ENCODE results near the gene MRPL53. TPM values are rescaled to one million over a fixed set of nuclear protein-coding genes. Genes with fewer than 3 reads are reported as not detected.

MRPL53 gene
- total and polyA plus RNA-seq, 9 of the 15 experiments (the other 6 are each of a cell fraction or from before 2014, with no cell fraction given) = 11.5 to 87.9 (median 41.1) TPM

GRCh38 chr2:74507145-74507925, 34.9 kb upstream of the MRPL53 start, which contains the start of gene PCGF1 (continued):
- no peak for TF ChIP-seq ZKSCAN8 (CRISPR knock-in tag; IDR thresholded peaks at IDR 0.05)
- TF ChIP-seq ZNF134 (CRISPR knock-in tag; conservative IDR thresholded peaks at IDR 0.05) = no peak
- TF ChIP-seq ARID4B (CRISPR knock-in tag; IDR thresholded peaks at IDR 0.05) = peak; percentile 89
- no peak for TF ChIP-seq STAG1 (CRISPR knock-in tag; IDR thresholded peaks at IDR 0.05; ENCODE audit: borderline replicate concordance)
- no peak for TF ChIP-seq RBM17 (IDR thresholded peaks at IDR 0.05; ENCODE audit: borderline replicate concordance, low read depth, low read length)
- no peak for TF ChIP-seq NFIX (CRISPR knock-in tag; IDR thresholded peaks at IDR 0.05; ENCODE audit: low read depth)
- no peak for TF ChIP-seq HDAC6 (IDR thresholded peaks at IDR 0.05; ENCODE audit: low read depth, low read length)
- no peak for TF ChIP-seq JUN (IDR thresholded peaks at IDR 0.05; ENCODE audit: borderline replicate concordance, low read depth, low read length)
- TF ChIP-seq JUN (CRISPR knock-in tag; IDR thresholded peaks at IDR 0.05; ENCODE audit: borderline replicate concordance) = no peak; the same call in 1 of the 2 replicates
- TF ChIP-seq ZNF778 (CRISPR knock-in tag; IDR thresholded peaks at IDR 0.05) = no peak
- TF ChIP-seq ZNF239 (CRISPR knock-in tag; IDR thresholded peaks at IDR 0.05) = no peak
- peak; percentile 90 for TF ChIP-seq USF1 (CRISPR knock-in tag; IDR thresholded peaks at IDR 0.05)
- TF ChIP-seq, protein P1, sequence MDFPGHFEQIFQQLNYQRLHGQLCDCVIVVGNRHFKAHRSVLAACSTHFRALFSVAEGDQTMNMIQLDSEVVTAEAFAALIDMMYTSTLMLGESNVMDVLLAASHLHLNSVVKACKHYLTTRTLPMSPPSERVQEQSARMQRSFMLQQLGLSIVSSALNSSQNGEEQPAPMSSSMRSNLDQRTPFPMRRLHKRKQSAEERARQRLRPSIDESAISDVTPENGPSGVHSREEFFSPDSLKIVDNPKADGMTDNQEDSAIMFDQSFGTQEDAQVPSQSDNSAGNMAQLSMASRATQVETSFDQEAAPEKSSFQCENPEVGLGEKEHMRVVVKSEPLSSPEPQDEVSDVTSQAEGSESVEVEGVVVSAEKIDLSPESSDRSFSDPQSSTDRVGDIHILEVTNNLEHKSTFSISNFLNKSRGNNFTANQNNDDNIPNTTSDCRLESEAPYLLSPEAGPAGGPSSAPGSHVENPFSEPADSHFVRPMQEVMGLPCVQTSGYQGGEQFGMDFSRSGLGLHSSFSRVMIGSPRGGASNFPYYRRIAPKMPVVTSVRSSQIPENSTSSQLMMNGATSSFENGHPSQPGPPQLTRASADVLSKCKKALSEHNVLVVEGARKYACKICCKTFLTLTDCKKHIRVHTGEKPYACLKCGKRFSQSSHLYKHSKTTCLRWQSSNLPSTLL (IDR thresholded peaks at IDR 0.05) = no peak
- TF ChIP-seq OTX1 (CRISPR knock-in tag; IDR thresholded peaks at IDR 0.05) = peak; percentile 65; the same call in 1 of the 2 replicates
- 0 out of 2 replicates have a peak, but pooled peaks have one; percentile 15 for TF ChIP-seq PML (IDR thresholded peaks at IDR 0.05; ENCODE audit: low read length)
- no peak for TF ChIP-seq POLR3A (IDR thresholded peaks at IDR 0.05; ENCODE audit: borderline replicate concordance, extremely low read depth, insufficient read depth, insufficient read length)
- no peak for TF ChIP-seq FOXK1 (CRISPR knock-in tag; IDR thresholded peaks at IDR 0.05; ENCODE audit: borderline replicate concordance)
- TF ChIP-seq FOXA1 (IDR thresholded peaks at IDR 0.05; ENCODE audit: borderline replicate concordance) = no peak
- peak; percentile 26; the same call in 1 of the 2 replicates for TF ChIP-seq BRD4 (IDR thresholded peaks at IDR 0.05)
- no peak for TF ChIP-seq ZNF583 (CRISPR knock-in tag; IDR thresholded peaks at IDR 0.05)
- TF ChIP-seq CBX2 (IDR thresholded peaks at IDR 0.05; ENCODE audit: insufficient read depth, low read length, poor library complexity, severe bottlenecking) = no peak
